ENCODE measurements around the gene DNAAF5. TPM values are rescaled to one million over a fixed set of nuclear protein-coding genes. Genes with fewer than 3 reads are reported as not detected.
A peak's percentile ranks its signal among the peaks of the same experiment; 100 is the strongest.

Gene DNAAF5
- total and polyA plus RNA-seq, 3 donors from 2014 or later = 21.1 to 67.0 (median 52.6) TPM

DNA sequence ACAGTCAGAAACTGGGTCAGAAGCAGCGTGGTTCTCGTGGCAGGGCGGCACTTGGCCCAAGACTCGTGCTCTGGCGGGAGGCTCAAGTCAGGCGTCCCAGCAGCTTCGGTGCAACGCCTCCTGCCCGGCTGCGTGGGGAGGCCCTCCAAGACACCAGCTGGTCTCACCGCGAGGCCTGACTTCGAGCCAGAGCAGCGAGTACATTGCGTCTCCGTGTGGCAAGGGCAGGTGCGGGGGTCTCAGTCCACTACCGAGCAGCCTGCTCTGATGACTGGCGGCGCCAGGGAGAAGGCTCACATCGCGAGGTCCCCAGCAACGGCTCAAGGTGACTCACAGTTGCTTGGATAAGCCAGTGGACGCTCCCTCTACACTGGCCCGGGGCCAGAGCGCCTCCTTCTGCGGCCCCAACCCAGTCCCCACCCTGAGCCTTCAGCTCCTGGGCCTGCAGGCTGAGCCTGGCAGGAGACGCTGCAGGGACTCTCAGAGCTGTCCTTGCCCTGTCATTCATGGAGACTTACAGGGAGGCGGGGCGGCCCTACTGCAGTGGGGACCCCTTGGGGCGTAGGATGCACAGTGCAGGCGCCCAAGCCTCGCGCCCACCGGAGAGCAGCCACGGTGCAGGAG lies 42.5 kb downstream of the DNAAF5 start:
- H3K27me3 ChIP-seq = no peaks in the 10 kb centered on the region
- H3K36me3 ChIP-seq (ENCODE audit: low read depth, missing control alignments) = no peaks in the 10 kb centered on the region
- peak overlapping the region in 1 of 2 donors; percentile 36 for H3K4me3 ChIP-seq
- intact Hi-C loops (cut with DNase I; ENCODE audit: low total_unique reads) = no loop called here
- DNase-seq = peak; percentile 80
- TF ChIP-seq POLR2A (IDR thresholded peaks at IDR 0.05) (no peak), CTCF (IDR thresholded peaks at IDR 0.05) (peak in 1 of 3 experiments; percentile 8)
- H3K4me1 ChIP-seq = peaks cover 26% of the 10 kb centered on the region
- no peaks in the 10 kb centered on the region for H3K9me3 ChIP-seq
- peak overlapping the region; percentile 28 to 73 for H3K27ac ChIP-seq
- 15 to 27% methylated on average over 10 to 36 of the region's 36 CpGs for WGBS, 2 donors

- 93 to 94% methylated on average over 5 to 14 of the region's 14 CpGs for WGBS, 2 donors
- Histone ChIP-seq H3K9me3 (no peaks in the 10 kb centered on the region), H3K27me3 (no peaks in the 10 kb centered on the region), H3K4me1 (peaks cover 26% of the 10 kb centered on the region), H3K4me3 (no peak overlapping the region), H3K36me3 (ENCODE audit: low read depth, missing control alignments) (no peaks in the 10 kb centered on the region), H3K27ac (peak overlapping the region; percentile 26 to 79)
- DNase-seq = no peak
- TF ChIP-seq CTCF (IDR thresholded peaks at IDR 0.05) (no peak), POLR2A (IDR thresholded peaks at IDR 0.05) (no peak)
- intact Hi-C loops (cut with DNase I; ENCODE audit: low total_unique reads) = loop anchor here (5.0 kb wide), 1 partner anchor 438 kb away; no protein-coding TSS in a partner anchor
Observed at GRCh38 chr7:770336-770735, 43.8 kb downstream of the DNAAF5 start.

DNA sequence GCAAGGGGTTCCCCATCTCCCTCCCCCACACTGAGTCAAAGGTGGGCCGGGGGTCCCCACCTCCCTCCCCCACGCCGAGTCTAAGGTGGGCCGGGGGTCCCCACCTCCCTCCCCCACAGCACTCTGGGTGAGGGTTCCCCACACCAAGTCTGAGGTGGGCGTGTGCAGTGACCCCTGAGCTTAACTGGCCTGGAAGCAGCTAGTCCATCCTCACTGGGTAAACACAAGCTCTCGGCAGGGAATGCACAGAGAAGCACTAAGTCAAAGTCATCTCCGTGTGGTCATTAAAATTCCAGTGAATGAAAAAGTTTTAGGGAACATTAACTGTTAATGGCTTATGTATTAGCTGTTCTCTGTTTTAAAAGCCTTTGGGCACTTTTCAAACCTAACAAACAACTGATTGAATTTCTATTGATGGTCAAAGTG lies 44.3 kb downstream of the DNAAF5 start:
- WGBS, 2 donors = 43 to 51% methylated on average over 7 of the region's 7 CpGs

GRCh38 chr7:771234-772004 lies 44.9 kb downstream of the DNAAF5 start:
- TF ChIP-seq POLR2A (IDR thresholded peaks at IDR 0.05) (no peak), CTCF (IDR thresholded peaks at IDR 0.05) (no peak)
- H3K36me3 ChIP-seq (ENCODE audit: low read depth, missing control alignments) = no peaks in the 10 kb centered on the region
- H3K9me3 ChIP-seq = no peaks in the 10 kb centered on the region
- 22 to 49% methylated on average over 14 to 24 of the region's 24 CpGs for WGBS, 2 donors
- peak overlapping the region; percentile 48 to 79 for H3K27ac ChIP-seq
- DNase-seq = peak; percentile 76
- intact Hi-C loops (cut with DNase I; ENCODE audit: low total_unique reads) = loop anchor here (5.0 kb wide), 1 partner anchor 439 kb away; no protein-coding TSS in a partner anchor
- H3K4me3 ChIP-seq = no peak overlapping the region
- no peaks in the 10 kb centered on the region for H3K27me3 ChIP-seq
- peaks cover 26% of the 10 kb centered on the region for H3K4me1 ChIP-seq

More for the DNA sequence above, 44.3 kb downstream of the DNAAF5 start:
- H3K9me3 ChIP-seq = no peaks in the 10 kb centered on the region
- H3K4me3 ChIP-seq = no peak overlapping the region
- DNase-seq = no peak
- intact Hi-C loops (cut with DNase I; ENCODE audit: low total_unique reads) = loop anchor here (5.0 kb wide), 1 partner anchor 438 kb away; no protein-coding TSS in a partner anchor
- TF ChIP-seq POLR2A (IDR thresholded peaks at IDR 0.05) = no peak
- no peak for TF ChIP-seq CTCF (IDR thresholded peaks at IDR 0.05)
- peaks cover 26% of the 10 kb centered on the region for H3K4me1 ChIP-seq
- H3K36me3 ChIP-seq (ENCODE audit: low read depth, missing control alignments) = no peaks in the 10 kb centered on the region
- no peaks in the 10 kb centered on the region for H3K27me3 ChIP-seq
- H3K27ac ChIP-seq = peak overlapping the region; percentile 48 to 79
